NB4 (cell line): Measurements from ENCODE around the gene QSER1.
"Not testable (repeated sequence)": the region's sequence is repeated elsewhere in the genome, so short reads cannot be mapped to it uniquely, and the experiment has no call there.

Source experiments
- DNase-seq: peaks from one replicate; pipeline ENCODE4 v3.0.0; 2010; ENCODE audit warnings: low read depth
- H3K4me3 ChIP-seq: one replicate; pipeline ENCODE4 v1.5.1; 2011; ENCODE audit warnings: mild to moderate bottlenecking, low read depth, low read length, moderate library complexity
- MYC ChIP-seq: IDR thresholded peaks from 2 replicates; pipeline ENCODE4 v1.6.1; 2011; ENCODE audit warnings: low read depth, low read length
- POLR2A ChIP-seq: IDR thresholded peaks from 2 replicates; pipeline ENCODE4 v1.6.1; 2011; ENCODE audit warnings: mild to moderate bottlenecking; ENCODE audit not compliant: insufficient read length; ENCODE audit errors: extremely low read depth
- TF ChIP-seq, protein P1 (sequence below): IDR thresholded peaks from one replicate; pipeline ENCODE4 v1.5.1; 2012; ENCODE audit warnings: low read depth, low read length
- TF ChIP-seq, protein P2 (sequence below): IDR thresholded peaks from 2 replicates; pipeline ENCODE4 v1.6.1; 2011; ENCODE audit warnings: low read depth, low read length

QSER1 gene

DNA sequence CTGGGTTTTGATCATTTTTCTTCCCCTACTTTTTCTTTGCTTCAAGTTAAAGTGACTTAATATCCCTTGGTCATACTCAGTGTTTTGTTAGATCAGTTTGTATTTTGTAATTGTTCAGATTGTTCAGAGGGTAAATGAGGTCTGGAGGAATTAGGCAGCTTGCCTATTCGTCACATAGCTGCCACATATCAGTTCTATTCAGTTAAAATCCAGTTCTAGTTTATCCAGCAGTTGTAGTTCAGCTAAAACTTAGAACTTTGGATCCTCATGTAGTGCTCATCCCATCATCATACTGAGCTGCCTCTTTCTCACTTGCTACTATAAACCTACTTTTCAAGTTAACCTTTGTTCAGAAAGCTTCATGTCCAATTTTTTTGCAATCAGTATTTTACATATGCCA is 75.9 kb downstream of the QSER1 start:
- no peak overlapping the region for H3K4me3 ChIP-seq
- DNase-seq: no peak
- TF ChIP-seq MYC (no peak), POLR2A (no peak)
- TF ChIP-seq, protein P1, sequence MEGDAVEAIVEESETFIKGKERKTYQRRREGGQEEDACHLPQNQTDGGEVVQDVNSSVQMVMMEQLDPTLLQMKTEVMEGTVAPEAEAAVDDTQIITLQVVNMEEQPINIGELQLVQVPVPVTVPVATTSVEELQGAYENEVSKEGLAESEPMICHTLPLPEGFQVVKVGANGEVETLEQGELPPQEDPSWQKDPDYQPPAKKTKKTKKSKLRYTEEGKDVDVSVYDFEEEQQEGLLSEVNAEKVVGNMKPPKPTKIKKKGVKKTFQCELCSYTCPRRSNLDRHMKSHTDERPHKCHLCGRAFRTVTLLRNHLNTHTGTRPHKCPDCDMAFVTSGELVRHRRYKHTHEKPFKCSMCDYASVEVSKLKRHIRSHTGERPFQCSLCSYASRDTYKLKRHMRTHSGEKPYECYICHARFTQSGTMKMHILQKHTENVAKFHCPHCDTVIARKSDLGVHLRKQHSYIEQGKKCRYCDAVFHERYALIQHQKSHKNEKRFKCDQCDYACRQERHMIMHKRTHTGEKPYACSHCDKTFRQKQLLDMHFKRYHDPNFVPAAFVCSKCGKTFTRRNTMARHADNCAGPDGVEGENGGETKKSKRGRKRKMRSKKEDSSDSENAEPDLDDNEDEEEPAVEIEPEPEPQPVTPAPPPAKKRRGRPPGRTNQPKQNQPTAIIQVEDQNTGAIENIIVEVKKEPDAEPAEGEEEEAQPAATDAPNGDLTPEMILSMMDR: no peak
- TF ChIP-seq, protein P2, sequence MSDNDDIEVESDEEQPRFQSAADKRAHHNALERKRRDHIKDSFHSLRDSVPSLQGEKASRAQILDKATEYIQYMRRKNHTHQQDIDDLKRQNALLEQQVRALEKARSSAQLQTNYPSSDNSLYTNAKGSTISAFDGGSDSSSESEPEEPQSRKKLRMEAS: no peak

DNA sequence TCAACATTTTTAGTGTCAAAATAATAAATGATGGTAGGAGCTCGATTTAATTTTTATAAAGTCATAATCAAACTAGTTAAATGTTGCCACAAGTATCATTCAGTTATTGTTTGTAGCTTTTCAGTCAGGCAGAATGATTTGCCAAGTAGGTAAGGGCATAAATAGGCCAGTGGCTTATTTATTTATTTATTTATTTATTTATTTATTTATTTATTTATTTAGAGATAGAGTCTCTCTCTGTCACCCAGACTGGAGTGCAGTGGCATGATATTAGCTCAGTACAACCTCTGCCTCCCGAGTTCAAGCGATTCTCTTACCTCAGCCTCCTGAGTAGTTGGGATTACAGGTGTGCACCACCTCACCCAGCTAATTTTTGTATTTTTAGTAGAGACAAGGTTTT is 79.6 kb downstream of the QSER1 start:
- not testable (repeated sequence) for DNase-seq, H3K4me3 ChIP-seq

DNA sequence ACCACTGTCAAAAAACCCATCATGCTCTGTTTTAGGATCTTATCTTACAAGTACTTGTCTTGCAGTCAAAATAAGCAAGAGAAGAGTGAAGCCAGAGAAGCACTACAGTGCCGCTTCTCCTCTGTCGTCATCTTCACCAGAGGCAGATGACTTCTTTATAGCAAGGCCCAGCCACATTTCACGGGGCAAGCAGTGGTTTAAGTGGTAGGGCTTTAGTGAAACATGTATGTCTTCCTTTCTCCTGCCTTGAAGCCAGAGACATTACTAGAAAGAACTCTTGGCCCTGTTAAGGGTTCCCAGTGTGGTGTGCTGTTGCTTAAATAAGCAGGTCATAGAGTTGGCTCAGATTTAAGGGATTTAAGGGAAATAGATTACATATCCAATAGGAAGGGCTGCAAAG is 80.2 kb downstream of the QSER1 start:
- no peak overlapping the region for H3K4me3 ChIP-seq
- TF ChIP-seq, protein P1: no peak
- TF ChIP-seq POLR2A (no peak), MYC (no peak)
- TF ChIP-seq, protein P2: no peak
- DNase-seq: no peak

DNA sequence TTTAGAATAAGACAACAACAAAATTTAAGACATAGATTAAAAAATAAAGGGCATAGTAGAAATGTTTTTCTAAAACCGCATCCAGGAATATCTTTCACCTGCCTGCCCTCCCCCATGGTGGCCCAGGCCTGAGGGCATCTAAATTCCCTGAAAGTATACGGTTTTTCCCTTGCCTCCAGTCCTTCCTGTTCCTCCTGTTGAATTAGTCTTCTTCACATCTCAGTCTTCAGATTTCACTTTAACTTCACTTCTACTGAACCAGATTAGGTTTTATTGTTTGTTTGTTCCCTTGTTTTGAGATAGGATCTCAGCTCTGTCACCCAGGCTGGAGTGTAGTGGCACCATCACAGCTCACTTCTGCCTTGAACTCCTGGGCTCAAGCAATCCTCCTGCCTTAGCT is 90.0 kb downstream of the QSER1 start:
- no peak overlapping the region for H3K4me3 ChIP-seq
- no peak for DNase-seq
- TF ChIP-seq, protein P2: no peak
- TF ChIP-seq MYC (no peak), POLR2A (no peak)
- TF ChIP-seq, protein P1: no peak

DNA sequence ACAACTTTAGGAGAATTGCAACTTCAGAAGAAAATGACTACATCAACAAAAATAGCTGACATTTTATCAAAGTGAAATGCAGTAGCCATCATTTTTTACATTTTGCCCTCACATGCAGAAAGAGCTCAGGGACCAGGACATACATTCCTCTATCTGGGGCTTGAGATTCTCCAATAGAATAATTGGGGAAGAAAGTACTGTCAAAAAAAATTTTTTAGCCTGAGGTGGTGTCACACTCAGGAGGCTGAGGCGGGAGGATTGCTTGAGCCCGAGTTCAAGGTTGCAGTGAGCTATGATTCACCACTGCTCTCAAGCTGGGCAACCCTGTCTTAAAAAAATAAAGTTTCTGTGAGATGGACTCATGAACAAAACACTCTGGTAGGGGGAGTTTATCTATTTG is 90.9 kb downstream of the QSER1 start:
- TF ChIP-seq, protein P2: no peak
- DNase-seq: no peak
- no peak overlapping the region for H3K4me3 ChIP-seq

DNA sequence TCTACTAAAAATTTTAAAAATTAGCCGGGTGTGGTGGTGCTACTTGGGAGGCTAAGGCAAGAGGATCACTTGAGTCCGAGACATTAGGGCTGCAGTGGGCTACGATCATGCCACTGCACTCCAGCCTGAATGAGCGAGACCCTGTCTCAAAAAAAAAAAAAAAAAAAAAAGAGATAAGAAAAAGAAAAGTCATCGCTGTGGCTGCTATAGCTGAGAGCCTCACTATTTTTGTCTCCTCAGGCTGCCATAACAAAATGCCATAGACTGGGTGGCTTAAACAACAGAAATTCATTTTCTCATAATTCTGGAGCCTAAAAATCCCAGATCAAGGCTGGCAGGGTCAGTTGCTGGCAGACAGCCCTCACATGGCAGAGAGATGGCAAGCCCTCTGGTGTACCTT is 93.0 kb downstream of the QSER1 start:
- no peak for TF ChIP-seq MYC
- TF ChIP-seq, protein P1: no peak
- DNase-seq: no peak

DNA sequence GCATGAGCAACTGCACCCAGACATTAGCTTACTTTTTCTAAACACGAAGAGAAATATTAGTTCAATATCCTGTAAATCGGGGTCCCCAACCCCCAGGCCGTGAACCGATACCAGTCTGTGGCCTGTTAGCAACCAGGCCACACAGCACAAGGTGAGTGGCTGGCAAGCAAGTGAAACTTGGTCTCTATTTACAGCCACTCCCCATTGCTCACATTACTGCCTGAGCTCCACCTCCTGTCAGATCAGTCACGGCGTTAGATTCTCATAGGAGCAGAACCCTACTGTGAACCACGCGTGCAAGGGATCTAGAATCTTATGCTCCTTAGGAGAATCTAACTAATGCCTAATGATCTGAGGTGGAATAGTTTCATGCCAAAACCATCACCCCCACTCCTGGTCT is 95.2 kb downstream of the QSER1 start:
- TF ChIP-seq MYC: no peak
- TF ChIP-seq, protein P1: no peak
- no peak overlapping the region for H3K4me3 ChIP-seq
- no peak for DNase-seq

More for the DNA sequence above, 93.0 kb downstream of the QSER1 start:
- H3K4me3 ChIP-seq: no peak overlapping the region
